ENCODE results near the gene DAO.

The DAO gene

DNA sequence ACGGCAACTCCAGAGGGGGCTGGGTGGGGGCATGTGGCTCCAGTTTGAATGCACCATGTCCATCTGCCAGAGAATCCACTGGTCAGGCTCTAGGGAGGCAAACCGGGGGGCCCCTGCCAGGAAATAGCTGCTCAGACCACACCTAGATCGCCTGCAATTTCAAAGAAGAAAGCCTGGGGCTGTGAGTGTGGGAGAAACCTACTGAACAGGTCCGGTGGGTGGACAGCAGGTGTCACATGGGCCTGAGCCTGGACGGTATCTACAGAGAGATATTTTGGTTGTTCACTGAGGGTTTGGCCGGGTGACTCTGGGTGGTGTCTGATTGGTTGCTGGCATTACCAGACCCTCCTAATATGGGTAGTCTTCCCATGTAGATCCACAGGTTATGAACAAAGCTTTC lies 32.0 kb downstream of the DAO start:
- H3K27me3 ChIP-seq (ENCODE audit: insufficient read depth, poor library complexity, severe bottlenecking), result no peaks in the 10 kb centered on the region

DNA sequence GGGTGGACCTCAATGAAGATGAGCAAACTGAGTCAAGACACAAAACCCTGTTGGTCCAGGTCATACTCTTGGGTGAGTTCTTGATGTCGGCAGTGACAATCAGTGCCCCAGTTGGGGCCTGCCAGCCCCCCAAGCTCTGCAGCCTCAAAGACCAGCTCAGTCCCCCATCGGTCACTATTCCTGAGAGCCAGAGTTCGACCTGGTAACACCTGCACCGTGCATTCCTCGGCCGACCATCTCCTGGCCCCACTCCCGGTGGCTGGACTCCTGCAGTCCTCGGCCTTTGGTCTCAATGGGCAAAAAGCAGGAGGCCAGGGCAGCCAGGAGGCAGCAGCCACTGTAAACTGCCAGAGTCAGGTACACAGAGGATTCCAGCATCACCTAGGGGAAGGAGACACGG lies 32.5 kb downstream of the DAO start:
- no peaks in the 10 kb centered on the region for H3K27me3 ChIP-seq (ENCODE audit: insufficient read depth, poor library complexity, severe bottlenecking)
- no peak overlapping the region for H3K27ac ChIP-seq (replicated peaks)
- H3K4me3 ChIP-seq (replicated peaks; ENCODE audit: insufficient read depth, low read length), result no peak overlapping the region
- TF ChIP-seq, protein P1, sequence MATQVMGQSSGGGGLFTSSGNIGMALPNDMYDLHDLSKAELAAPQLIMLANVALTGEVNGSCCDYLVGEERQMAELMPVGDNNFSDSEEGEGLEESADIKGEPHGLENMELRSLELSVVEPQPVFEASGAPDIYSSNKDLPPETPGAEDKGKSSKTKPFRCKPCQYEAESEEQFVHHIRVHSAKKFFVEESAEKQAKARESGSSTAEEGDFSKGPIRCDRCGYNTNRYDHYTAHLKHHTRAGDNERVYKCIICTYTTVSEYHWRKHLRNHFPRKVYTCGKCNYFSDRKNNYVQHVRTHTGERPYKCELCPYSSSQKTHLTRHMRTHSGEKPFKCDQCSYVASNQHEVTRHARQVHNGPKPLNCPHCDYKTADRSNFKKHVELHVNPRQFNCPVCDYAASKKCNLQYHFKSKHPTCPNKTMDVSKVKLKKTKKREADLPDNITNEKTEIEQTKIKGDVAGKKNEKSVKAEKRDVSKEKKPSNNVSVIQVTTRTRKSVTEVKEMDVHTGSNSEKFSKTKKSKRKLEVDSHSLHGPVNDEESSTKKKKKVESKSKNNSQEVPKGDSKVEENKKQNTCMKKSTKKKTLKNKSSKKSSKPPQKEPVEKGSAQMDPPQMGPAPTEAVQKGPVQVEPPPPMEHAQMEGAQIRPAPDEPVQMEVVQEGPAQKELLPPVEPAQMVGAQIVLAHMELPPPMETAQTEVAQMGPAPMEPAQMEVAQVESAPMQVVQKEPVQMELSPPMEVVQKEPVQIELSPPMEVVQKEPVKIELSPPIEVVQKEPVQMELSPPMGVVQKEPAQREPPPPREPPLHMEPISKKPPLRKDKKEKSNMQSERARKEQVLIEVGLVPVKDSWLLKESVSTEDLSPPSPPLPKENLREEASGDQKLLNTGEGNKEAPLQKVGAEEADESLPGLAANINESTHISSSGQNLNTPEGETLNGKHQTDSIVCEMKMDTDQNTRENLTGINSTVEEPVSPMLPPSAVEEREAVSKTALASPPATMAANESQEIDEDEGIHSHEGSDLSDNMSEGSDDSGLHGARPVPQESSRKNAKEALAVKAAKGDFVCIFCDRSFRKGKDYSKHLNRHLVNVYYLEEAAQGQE (IDR thresholded peaks at IDR 0.05; ENCODE audit: insufficient replicate concordance, low read depth), result no peak
- no peak for TF ChIP-seq GABPA (IDR thresholded peaks at IDR 0.05; ENCODE audit: low read depth)
- TF ChIP-seq SPI1 (IDR thresholded peaks at IDR 0.05; ENCODE audit: borderline replicate concordance, low read depth), result no peak
- TF ChIP-seq, protein P2, sequence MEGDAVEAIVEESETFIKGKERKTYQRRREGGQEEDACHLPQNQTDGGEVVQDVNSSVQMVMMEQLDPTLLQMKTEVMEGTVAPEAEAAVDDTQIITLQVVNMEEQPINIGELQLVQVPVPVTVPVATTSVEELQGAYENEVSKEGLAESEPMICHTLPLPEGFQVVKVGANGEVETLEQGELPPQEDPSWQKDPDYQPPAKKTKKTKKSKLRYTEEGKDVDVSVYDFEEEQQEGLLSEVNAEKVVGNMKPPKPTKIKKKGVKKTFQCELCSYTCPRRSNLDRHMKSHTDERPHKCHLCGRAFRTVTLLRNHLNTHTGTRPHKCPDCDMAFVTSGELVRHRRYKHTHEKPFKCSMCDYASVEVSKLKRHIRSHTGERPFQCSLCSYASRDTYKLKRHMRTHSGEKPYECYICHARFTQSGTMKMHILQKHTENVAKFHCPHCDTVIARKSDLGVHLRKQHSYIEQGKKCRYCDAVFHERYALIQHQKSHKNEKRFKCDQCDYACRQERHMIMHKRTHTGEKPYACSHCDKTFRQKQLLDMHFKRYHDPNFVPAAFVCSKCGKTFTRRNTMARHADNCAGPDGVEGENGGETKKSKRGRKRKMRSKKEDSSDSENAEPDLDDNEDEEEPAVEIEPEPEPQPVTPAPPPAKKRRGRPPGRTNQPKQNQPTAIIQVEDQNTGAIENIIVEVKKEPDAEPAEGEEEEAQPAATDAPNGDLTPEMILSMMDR (IDR thresholded peaks at IDR 0.05; ENCODE audit: insufficient read depth, low read length), result no peak
- no peak for TF ChIP-seq POLR2AphosphoS5 (IDR thresholded peaks at IDR 0.05; ENCODE audit: low read depth)
- DNase-seq (ENCODE audit: low read depth in 1 of 2, low spot score in 1 of 2), result no peak

More for the DNA sequence above, 32.0 kb downstream of the DAO start:
- no peak for TF ChIP-seq POLR2AphosphoS5 (IDR thresholded peaks at IDR 0.05; ENCODE audit: low read depth)
- no peak for TF ChIP-seq GABPA (IDR thresholded peaks at IDR 0.05; ENCODE audit: low read depth)
- TF ChIP-seq, protein P2 (IDR thresholded peaks at IDR 0.05; ENCODE audit: insufficient read depth, low read length), result no peak
- no peak for TF ChIP-seq SPI1 (IDR thresholded peaks at IDR 0.05; ENCODE audit: borderline replicate concordance, low read depth)
- Histone ChIP-seq H3K27ac (replicated peaks) (no peak overlapping the region), H3K4me3 (replicated peaks; ENCODE audit: insufficient read depth, low read length) (no peak overlapping the region)
- DNase-seq (ENCODE audit: low read depth in 1 of 2, low spot score in 1 of 2), result no peak

DNA sequence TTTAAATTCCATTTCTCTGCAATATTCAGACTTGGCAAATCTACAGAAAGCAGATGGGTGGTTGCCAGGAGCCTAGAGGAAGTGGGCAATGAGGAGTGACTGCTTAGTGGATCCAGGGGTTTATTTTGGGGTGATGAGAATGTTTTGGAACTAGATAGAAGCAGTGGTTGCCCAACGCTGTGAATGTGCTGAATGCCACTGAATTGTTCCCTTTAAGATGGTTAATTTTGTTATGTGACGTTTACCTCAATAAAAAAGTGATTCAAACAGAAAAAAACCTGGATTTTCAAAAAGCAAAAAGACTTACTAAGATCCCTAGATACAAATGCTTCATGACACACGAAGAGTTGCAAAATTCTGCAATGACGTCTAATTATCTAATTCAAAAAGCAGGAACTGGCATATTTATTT lies 34.2 kb downstream of the DAO start:
- no peak for TF ChIP-seq GABPA (IDR thresholded peaks at IDR 0.05; ENCODE audit: low read depth)
- TF ChIP-seq, protein P1 (IDR thresholded peaks at IDR 0.05; ENCODE audit: insufficient replicate concordance, low read depth), result no peak
- no peak for TF ChIP-seq POLR2AphosphoS5 (IDR thresholded peaks at IDR 0.05; ENCODE audit: low read depth)
- TF ChIP-seq, protein P2 (IDR thresholded peaks at IDR 0.05; ENCODE audit: insufficient read depth, low read length), result no peak
- TF ChIP-seq SPI1 (IDR thresholded peaks at IDR 0.05; ENCODE audit: borderline replicate concordance, low read depth), result no peak; the same call in 1 of the 2 replicates
- peak in 1 of 2 experiments; percentile 21 for DNase-seq (ENCODE audit: low read depth in 1 of 2, low spot score in 1 of 2)
- no peaks in the 10 kb centered on the region for H3K27me3 ChIP-seq (ENCODE audit: insufficient read depth, poor library complexity, severe bottlenecking)
- H3K27ac ChIP-seq (replicated peaks), result no peak overlapping the region
- H3K4me3 ChIP-seq (replicated peaks; ENCODE audit: insufficient read depth, low read length), result no peak overlapping the region

DNA sequence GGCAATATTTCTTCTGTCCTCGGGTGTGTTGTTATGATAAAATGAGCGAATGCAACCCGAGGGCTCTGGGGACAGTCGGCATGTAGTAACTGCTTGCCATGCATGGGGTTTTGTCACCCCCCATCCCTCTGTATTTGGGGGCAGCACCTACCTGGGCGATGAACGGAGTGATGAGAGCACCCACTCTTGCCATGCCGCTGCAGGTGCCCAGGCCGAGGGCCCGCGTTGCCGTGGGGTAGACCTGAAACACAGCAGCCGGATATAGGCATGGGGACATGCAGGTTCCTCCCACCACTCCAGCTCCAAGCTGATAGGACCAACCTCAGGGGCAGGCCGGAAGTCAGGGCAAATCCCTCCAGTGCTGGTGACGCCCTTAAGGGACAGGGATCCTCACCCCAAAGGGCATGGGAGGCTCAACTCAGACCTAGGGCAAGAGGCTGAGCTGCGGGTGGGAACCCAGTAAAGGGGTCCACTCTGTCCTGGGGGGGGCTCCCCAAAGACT lies 35.8 kb downstream of the DAO start:
- no peak for DNase-seq (ENCODE audit: low read depth in 1 of 2, low spot score in 1 of 2)
- no peaks in the 10 kb centered on the region for H3K27me3 ChIP-seq (ENCODE audit: insufficient read depth, poor library complexity, severe bottlenecking)
- H3K4me3 ChIP-seq (replicated peaks; ENCODE audit: insufficient read depth, low read length), result no peak overlapping the region
- no peak overlapping the region for H3K27ac ChIP-seq (replicated peaks)
- TF ChIP-seq POLR2AphosphoS5 (IDR thresholded peaks at IDR 0.05; ENCODE audit: low read depth) (no peak), GABPA (IDR thresholded peaks at IDR 0.05; ENCODE audit: low read depth) (no peak), SPI1 (IDR thresholded peaks at IDR 0.05; ENCODE audit: borderline replicate concordance, low read depth) (no peak)
- TF ChIP-seq, protein P2 (IDR thresholded peaks at IDR 0.05; ENCODE audit: insufficient read depth, low read length), result no peak
- TF ChIP-seq, protein P1 (IDR thresholded peaks at IDR 0.05; ENCODE audit: insufficient replicate concordance, low read depth), result no peak

All from HL-60 (cell line).